Prostate gland (tissue), 2 donors: ENCODE measurements around the gene ST6GALNAC3. TPM values are rescaled to one million over a fixed set of nuclear protein-coding genes. Genes with fewer than 3 reads are reported as not detected.

Experiments
- DNase-seq: peaks from one replicate; pipeline ENCODE4 v3.0.0-alpha.2; 2019; ENCODE audit warnings: low spot score
- H3K27ac ChIP-seq, 2 donors: fragments of 200-600 bp; sonication (generic); 2 replicates each; pipeline ENCODE4 v1.5.1; 2017 to 2019
- H3K27me3 ChIP-seq: fragments of 200-600 bp; sonication (generic); replicated peaks from 2 replicates; pipeline ENCODE4 v1.5.1; 2019; ENCODE audit not compliant: insufficient read depth
- H3K36me3 ChIP-seq, 2 donors: fragments of 200-600 bp; sonication (generic); 1 replicate in 1 of 2; 2 replicates in 1 of 2; pipeline versions ENCODE4 v1.5.1 to v1.8.1; 2017 to 2019
- H3K4me1 ChIP-seq: fragments of 200-600 bp; sonication (generic); replicated peaks from 2 replicates; pipeline ENCODE4 v1.5.1; 2019
- H3K4me3 ChIP-seq, 2 donors: fragments of 200-600 bp; sonication (generic); 2 replicates each; pipeline ENCODE4 v1.5.1; 2017 to 2019
- H3K9me3 ChIP-seq: fragments of 200-600 bp; sonication (generic); 2 replicates; pipeline ENCODE4 v1.5.1; 2017
- POLR2A ChIP-seq: fragments of 450-650 bp; IDR thresholded peaks from one replicate; pipeline ENCODE4 v1.6.1; 2016; ENCODE audit warnings: antibody characterized with exemption, mild to moderate bottlenecking
- POLR2AphosphoS5 ChIP-seq: sonication (generic); formaldehyde crosslinking; IDR thresholded peaks from one replicate; pipeline ENCODE4 v1.6.1; 2017; ENCODE audit warnings: antibody characterized with exemption
- WGBS: methylation state at CpG from one replicate; pipeline ENCODE4 v1.1.5; 2018; 5-methylcytosine and 5-hydroxymethylcytosine counted together
- intact Hi-C: fragments of 100-400 bp; cut with DNase I; formaldehyde crosslinking; loops from one replicate; pipeline ENCODE4 v1.14.2; 2022
- total RNA-seq, 2 donors: library from RNA; depleted of rRNA; stranded (reverse); fragments of >200 nt; gene quantifications; one replicate each; pipeline ENCODE4 v1.1.0, GENCODE V29; 2016
- TF ChIP-seq, protein P1 (sequence below), 4 experiments: fragments of 200-600 bp in 2 of 4; fragments of 450-650 bp in 2 of 4; sonication (generic) in 2 of 4; IDR thresholded peaks; 1 replicate in 3 of 4; 2 replicates in 1 of 4; pipeline ENCODE4 v1.5.1; 2016 to 2019; ENCODE audit warnings: antibody characterized with exemption in 4 of 4, mild to moderate bottlenecking in 2 of 4, moderate library complexity in 2 of 4

ST6GALNAC3 gene
- total RNA-seq, 2 donors from 2014 or later: 0.41 to 0.80 TPM

DNA sequence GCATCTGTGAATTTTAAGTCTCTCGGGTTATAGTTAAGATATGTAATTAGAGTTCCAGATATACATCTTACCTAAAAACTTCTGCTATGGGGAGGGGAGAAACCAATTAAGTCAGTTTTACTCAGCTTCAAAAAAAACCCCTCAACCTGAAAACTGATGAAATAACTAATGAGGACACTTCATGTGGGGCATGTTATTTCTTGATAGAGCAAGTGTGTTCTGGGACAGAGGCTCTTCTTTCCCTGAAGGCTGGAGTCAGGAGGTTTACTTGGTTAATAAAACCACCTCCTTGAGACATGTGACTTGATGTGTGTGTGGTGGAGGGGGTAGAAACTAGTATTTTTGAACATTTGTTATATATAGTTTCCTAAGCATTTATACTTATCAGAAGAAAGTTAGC, 479.7 kb downstream of the ST6GALNAC3 start:
- no peak overlapping the region for H3K27ac ChIP-seq
- 59% methylated on average over 1 of the region's 1 CpG for WGBS
- H3K9me3 ChIP-seq: no peaks in the 10 kb centered on the region
- DNase-seq: no peak
- H3K4me3 ChIP-seq: no peak overlapping the region
- intact Hi-C loops: no loop called here
- no peaks in the 10 kb centered on the region for H3K4me1 ChIP-seq
- TF ChIP-seq, protein P1, sequence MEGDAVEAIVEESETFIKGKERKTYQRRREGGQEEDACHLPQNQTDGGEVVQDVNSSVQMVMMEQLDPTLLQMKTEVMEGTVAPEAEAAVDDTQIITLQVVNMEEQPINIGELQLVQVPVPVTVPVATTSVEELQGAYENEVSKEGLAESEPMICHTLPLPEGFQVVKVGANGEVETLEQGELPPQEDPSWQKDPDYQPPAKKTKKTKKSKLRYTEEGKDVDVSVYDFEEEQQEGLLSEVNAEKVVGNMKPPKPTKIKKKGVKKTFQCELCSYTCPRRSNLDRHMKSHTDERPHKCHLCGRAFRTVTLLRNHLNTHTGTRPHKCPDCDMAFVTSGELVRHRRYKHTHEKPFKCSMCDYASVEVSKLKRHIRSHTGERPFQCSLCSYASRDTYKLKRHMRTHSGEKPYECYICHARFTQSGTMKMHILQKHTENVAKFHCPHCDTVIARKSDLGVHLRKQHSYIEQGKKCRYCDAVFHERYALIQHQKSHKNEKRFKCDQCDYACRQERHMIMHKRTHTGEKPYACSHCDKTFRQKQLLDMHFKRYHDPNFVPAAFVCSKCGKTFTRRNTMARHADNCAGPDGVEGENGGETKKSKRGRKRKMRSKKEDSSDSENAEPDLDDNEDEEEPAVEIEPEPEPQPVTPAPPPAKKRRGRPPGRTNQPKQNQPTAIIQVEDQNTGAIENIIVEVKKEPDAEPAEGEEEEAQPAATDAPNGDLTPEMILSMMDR (IDR thresholded peaks at IDR 0.05): no peak
- no peaks in the 10 kb centered on the region for H3K27me3 ChIP-seq
- no peaks in the 10 kb centered on the region for H3K36me3 ChIP-seq

DNA sequence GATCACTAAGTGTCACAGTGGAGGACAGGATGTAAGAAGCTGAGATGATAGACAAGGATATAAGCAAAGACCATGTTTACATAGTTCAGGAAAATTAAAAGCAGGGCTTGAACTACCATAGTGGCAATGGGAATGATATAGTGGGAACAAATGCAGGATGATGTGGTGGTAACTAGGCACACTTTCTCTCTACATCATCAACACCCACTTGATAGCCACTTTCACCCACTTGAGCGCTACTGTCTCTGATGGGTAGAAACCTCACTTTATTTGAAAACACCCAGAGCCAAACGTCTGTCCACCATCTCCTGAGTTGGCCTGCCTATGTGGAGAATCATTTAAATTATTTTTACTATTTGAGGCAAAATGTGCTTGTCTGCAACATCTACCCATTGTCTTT, 487.7 kb downstream of the ST6GALNAC3 start:
- 56% methylated on average over 2 of the region's 2 CpGs for WGBS
- Histone ChIP-seq H3K27me3 (no peaks in the 10 kb centered on the region), H3K27ac (no peak overlapping the region), H3K36me3 (no peaks in the 10 kb centered on the region), H3K4me1 (no peaks in the 10 kb centered on the region), H3K9me3 (no peaks in the 10 kb centered on the region), H3K4me3 (no peak overlapping the region)
- no peak for TF ChIP-seq POLR2A
- TF ChIP-seq, protein P1 (IDR thresholded peaks at IDR 0.05): no peak
- TF ChIP-seq POLR2AphosphoS5: no peak
- intact Hi-C loops: no loop called here
- no peak for DNase-seq

DNA sequence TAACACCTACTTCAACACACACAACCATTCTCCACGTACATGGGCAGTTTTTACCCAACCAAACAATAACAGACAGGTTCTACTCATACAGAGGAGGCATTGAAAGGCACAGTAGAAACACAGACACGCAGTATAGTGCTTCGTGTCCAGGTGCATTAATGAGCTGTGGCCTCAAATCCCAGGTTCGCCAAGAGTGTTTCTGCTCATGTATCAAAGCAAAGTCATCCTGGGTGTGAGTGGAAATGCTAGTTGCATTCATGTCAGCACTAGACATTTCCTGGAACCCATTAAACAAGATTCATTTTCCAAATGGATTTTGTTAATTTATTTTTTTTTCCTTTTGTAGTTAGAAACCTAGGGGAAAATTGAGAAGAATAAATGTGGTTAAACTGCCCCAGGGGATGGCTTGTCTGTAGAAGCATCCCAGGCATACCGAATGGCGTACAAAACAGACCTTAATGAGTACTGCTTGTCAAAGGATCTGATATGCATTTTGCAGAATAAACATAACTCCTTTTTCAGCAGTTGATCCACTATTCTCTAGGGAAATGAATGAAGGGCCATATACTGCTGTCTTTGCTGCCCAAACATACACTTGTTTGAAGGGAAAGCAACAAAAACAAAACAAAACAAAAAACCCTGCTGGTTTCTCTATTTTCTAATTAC, 494.2 kb downstream of the ST6GALNAC3 start:
- 61% methylated on average over 6 of the region's 6 CpGs for WGBS
- DNase-seq: no peak
- Histone ChIP-seq H3K27me3 (no peaks in the 10 kb centered on the region), H3K27ac (no peak overlapping the region), H3K4me1 (no peaks in the 10 kb centered on the region), H3K36me3 (no peaks in the 10 kb centered on the region), H3K9me3 (no peaks in the 10 kb centered on the region), H3K4me3 (no peak overlapping the region)
- intact Hi-C loops: no loop called here
- TF ChIP-seq POLR2A (no peak), POLR2AphosphoS5 (no peak)
- TF ChIP-seq, protein P1 (IDR thresholded peaks at IDR 0.05): no peak

DNA sequence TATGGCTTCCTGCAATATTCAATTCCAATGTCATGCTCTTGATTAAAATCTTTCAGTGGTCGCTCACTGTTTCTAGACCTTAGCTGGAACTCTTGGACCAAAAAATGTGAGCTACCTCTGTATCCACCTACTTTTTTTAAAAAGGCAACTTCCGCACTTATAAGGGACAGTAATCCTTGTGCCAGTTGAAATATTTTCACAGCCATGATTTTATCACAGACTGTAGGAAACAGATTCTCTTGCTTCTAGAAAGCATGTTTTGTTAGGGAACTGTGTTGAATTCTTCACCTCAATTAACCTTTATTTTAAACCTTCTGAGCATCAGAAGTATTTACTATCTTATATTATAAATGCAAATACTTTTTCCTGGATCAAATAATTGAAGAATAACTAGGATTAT, 496.7 kb downstream of the ST6GALNAC3 start:
- Histone ChIP-seq H3K36me3 (no peaks in the 10 kb centered on the region), H3K27me3 (no peaks in the 10 kb centered on the region), H3K9me3 (no peaks in the 10 kb centered on the region), H3K4me1 (no peaks in the 10 kb centered on the region), H3K4me3 (no peak overlapping the region), H3K27ac (no peak overlapping the region)
- TF ChIP-seq POLR2A (no peak), POLR2AphosphoS5 (no peak)
- TF ChIP-seq, protein P1 (IDR thresholded peaks at IDR 0.05): no peak
- intact Hi-C loops: no loop called here
- 96% methylated on average over 2 of the region's 2 CpGs for WGBS
- no peak for DNase-seq

DNA sequence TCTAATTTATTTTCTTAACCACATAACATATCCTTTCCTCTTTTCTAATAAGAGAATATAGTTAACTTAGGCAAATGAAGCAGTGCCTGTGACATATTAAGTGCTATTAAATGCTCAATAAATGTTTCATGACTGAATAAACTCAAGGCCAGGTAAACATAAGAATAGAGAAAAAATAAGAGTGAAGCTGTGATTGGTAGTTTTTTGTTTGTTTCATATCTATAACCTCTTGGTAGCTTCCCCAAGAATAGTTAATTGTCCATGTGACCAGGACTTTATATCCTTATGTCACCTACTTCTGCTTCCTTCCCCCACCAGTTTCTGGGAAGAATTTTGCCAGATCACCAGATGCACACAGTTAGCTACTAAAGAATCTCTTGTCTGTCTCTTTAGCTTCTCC, 497.7 kb downstream of the ST6GALNAC3 start:
- DNase-seq: no peak
- H3K4me3 ChIP-seq: no peak overlapping the region
- no peak overlapping the region for H3K27ac ChIP-seq
- H3K4me1 ChIP-seq: no peaks in the 10 kb centered on the region
- H3K27me3 ChIP-seq: no peaks in the 10 kb centered on the region
- H3K36me3 ChIP-seq: no peaks in the 10 kb centered on the region
- intact Hi-C loops: no loop called here
- H3K9me3 ChIP-seq: no peaks in the 10 kb centered on the region
- TF ChIP-seq POLR2AphosphoS5 (no peak), POLR2A (no peak)
- TF ChIP-seq, protein P1 (IDR thresholded peaks at IDR 0.05): no peak
